ENCODE results near the gene TMED5. TPM values are rescaled to one million over a fixed set of nuclear protein-coding genes. Genes with fewer than 3 reads are reported as not detected.

Gene TMED5
- polyA plus RNA-seq, 3 donors, result 30.0 to 75.8 (median 62.8) TPM

DNA sequence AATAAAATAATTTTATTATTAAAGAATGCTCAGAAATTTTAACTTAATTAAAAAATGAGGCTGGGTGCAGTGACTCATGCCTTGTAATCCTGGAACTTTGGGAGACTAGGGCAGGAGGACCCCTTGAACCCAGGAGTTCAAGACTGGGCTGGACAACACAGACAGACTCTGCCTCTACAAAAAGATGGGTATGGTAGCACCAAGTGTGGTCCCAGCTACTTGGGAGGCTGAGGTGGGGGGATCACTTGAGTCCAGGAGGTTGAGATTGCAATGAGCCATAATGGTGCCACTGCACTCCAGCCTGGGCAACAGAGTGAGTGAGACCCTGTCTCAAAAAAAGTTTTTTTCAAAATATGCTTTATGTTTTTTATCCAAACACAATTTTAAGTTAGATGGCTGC, 25.3 kb downstream of the TMED5 start:
- Histone ChIP-seq H3K9me3 (replicated peaks in 1 of 2; ENCODE audit: control insufficient read depth in 1 of 2, insufficient read depth in 1 of 2, low read length in 2 of 2) (no peaks in the 10 kb centered on the region), H3K4me3 (replicated peaks in 1 of 3; ENCODE audit: low read depth in 2 of 3, low read length in 3 of 3) (no peak overlapping the region), H2AFZ (ENCODE audit: insufficient read depth, low read depth, low read length, poor library complexity, severe bottlenecking) (no peak overlapping the region), H3K27ac (ENCODE audit: low read depth in 1 of 2, low read length in 2 of 2) (no peak overlapping the region), H3K4me2 (replicated peaks; ENCODE audit: extremely low read depth, low read length, poor library complexity, severe bottlenecking) (no peak overlapping the region), H3K36me3 (replicated peaks in 1 of 2; ENCODE audit: control insufficient read depth in 1 of 2, insufficient read depth in 2 of 2, low read length in 2 of 2) (peaks cover 84 to 96% of the 10 kb centered on the region in 2 donors), H3K27me3 (ENCODE audit: control insufficient read depth in 2 of 2, insufficient read depth in 2 of 2, low read length in 2 of 2) (no peaks in the 10 kb centered on the region), H3K79me2 (ENCODE audit: insufficient read depth, low read length) (peaks cover 28% of the 10 kb centered on the region), H3K4me1 (ENCODE audit: control insufficient read depth in 1 of 2, insufficient read depth in 2 of 2, low read length in 2 of 2) (peaks cover 0 to 5% of the 10 kb centered on the region in 2 donors), H3K9ac (ENCODE audit: insufficient read depth, low read length, poor library complexity, severe bottlenecking) (no peak overlapping the region), H4K20me1 (ENCODE audit: insufficient read depth, low read length) (peaks cover 48% of the 10 kb centered on the region)
- Mint-ChIP-seq H3K27me3 (ENCODE audit: low read depth in 3 of 3) (no peaks in the 10 kb centered on the region), H3K9me3 (no peaks in the 10 kb centered on the region), H3K4me3 (no peak overlapping the region), H3K36me3 (peaks cover 57 to 76% of the 10 kb centered on the region in 2 donors), H3K27ac (peak overlapping the region in 1 of 7 donors; percentile 32), H3K4me1 (peaks cover 7% of the 10 kb centered on the region)
- TF ChIP-seq, protein P1, sequence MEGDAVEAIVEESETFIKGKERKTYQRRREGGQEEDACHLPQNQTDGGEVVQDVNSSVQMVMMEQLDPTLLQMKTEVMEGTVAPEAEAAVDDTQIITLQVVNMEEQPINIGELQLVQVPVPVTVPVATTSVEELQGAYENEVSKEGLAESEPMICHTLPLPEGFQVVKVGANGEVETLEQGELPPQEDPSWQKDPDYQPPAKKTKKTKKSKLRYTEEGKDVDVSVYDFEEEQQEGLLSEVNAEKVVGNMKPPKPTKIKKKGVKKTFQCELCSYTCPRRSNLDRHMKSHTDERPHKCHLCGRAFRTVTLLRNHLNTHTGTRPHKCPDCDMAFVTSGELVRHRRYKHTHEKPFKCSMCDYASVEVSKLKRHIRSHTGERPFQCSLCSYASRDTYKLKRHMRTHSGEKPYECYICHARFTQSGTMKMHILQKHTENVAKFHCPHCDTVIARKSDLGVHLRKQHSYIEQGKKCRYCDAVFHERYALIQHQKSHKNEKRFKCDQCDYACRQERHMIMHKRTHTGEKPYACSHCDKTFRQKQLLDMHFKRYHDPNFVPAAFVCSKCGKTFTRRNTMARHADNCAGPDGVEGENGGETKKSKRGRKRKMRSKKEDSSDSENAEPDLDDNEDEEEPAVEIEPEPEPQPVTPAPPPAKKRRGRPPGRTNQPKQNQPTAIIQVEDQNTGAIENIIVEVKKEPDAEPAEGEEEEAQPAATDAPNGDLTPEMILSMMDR (IDR thresholded peaks at IDR 0.05), result no peak
- intact Hi-C loops (cut with micrococcal nuclease), result no loop called here
- no peak for DNase-seq

DNA sequence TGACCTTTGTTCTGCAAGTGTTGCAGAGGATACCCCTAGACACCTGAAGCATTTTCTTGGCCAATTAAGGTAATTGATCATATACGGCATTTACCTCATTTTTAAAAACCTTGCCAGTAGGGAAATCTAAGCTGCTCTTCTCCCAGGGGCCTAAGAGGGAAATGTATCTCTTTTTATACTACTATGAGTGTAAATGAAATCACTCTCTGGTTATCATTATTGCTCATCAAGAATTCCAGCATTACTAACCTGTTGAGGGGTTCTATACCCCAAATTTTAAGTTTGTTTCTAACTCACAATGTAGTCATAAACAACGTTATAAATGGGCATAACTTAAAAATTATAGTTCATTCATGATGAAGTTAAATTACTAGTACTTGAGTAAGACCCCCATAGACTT, 27.4 kb downstream of the TMED5 start:
- H3K4me3 ChIP-seq (replicated peaks in 1 of 3; ENCODE audit: low read depth in 2 of 3, low read length in 3 of 3), result no peak overlapping the region
- H3K4me3 Mint-ChIP-seq, result no peak overlapping the region
- H3K36me3 ChIP-seq (replicated peaks in 1 of 2; ENCODE audit: control insufficient read depth in 1 of 2, insufficient read depth in 2 of 2, low read length in 2 of 2), result peaks cover 84 to 96% of the 10 kb centered on the region in 2 donors
- no peak overlapping the region for H3K9ac ChIP-seq (ENCODE audit: insufficient read depth, low read length, poor library complexity, severe bottlenecking)
- H3K4me2 ChIP-seq (replicated peaks; ENCODE audit: extremely low read depth, low read length, poor library complexity, severe bottlenecking), result no peak overlapping the region
- peaks cover 36% of the 10 kb centered on the region for H4K20me1 ChIP-seq (ENCODE audit: insufficient read depth, low read length)
- no peak overlapping the region for H3K27ac Mint-ChIP-seq
- H3K27ac ChIP-seq (ENCODE audit: low read depth in 1 of 2, low read length in 2 of 2), result no peak overlapping the region
- no peaks in the 10 kb centered on the region for H3K27me3 ChIP-seq (ENCODE audit: control insufficient read depth in 2 of 2, insufficient read depth in 2 of 2, low read length in 2 of 2)
- H3K27me3 Mint-ChIP-seq (ENCODE audit: low read depth in 3 of 3), result no peaks in the 10 kb centered on the region
- H3K9me3 Mint-ChIP-seq, result no peaks in the 10 kb centered on the region
- TF ChIP-seq, protein P1 (IDR thresholded peaks at IDR 0.05), result no peak
- H3K36me3 Mint-ChIP-seq, result peaks cover 58 to 74% of the 10 kb centered on the region in 2 donors
- peaks cover 0 to 5% of the 10 kb centered on the region in 2 donors for H3K4me1 ChIP-seq (ENCODE audit: control insufficient read depth in 1 of 2, insufficient read depth in 2 of 2, low read length in 2 of 2)
- no peak for DNase-seq
- peaks cover 17% of the 10 kb centered on the region for H3K79me2 ChIP-seq (ENCODE audit: insufficient read depth, low read length)
- H3K9me3 ChIP-seq (replicated peaks in 1 of 2; ENCODE audit: control insufficient read depth in 1 of 2, insufficient read depth in 1 of 2, low read length in 2 of 2), result no peaks in the 10 kb centered on the region
- H3K4me1 Mint-ChIP-seq, result peaks cover 7% of the 10 kb centered on the region
- no CpG with 5 or more reads among the region's 2 CpGs for WGBS (ENCODE audit: insufficient coverage)
- intact Hi-C loops (cut with micrococcal nuclease), result no loop called here
- H2AFZ ChIP-seq (ENCODE audit: insufficient read depth, low read depth, low read length, poor library complexity, severe bottlenecking), result no peak overlapping the region
